ENCODE measurements around the gene LRRTM1.

The LRRTM1 gene, protein sequence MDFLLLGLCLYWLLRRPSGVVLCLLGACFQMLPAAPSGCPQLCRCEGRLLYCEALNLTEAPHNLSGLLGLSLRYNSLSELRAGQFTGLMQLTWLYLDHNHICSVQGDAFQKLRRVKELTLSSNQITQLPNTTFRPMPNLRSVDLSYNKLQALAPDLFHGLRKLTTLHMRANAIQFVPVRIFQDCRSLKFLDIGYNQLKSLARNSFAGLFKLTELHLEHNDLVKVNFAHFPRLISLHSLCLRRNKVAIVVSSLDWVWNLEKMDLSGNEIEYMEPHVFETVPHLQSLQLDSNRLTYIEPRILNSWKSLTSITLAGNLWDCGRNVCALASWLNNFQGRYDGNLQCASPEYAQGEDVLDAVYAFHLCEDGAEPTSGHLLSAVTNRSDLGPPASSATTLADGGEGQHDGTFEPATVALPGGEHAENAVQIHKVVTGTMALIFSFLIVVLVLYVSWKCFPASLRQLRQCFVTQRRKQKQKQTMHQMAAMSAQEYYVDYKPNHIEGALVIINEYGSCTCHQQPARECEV

DNA sequence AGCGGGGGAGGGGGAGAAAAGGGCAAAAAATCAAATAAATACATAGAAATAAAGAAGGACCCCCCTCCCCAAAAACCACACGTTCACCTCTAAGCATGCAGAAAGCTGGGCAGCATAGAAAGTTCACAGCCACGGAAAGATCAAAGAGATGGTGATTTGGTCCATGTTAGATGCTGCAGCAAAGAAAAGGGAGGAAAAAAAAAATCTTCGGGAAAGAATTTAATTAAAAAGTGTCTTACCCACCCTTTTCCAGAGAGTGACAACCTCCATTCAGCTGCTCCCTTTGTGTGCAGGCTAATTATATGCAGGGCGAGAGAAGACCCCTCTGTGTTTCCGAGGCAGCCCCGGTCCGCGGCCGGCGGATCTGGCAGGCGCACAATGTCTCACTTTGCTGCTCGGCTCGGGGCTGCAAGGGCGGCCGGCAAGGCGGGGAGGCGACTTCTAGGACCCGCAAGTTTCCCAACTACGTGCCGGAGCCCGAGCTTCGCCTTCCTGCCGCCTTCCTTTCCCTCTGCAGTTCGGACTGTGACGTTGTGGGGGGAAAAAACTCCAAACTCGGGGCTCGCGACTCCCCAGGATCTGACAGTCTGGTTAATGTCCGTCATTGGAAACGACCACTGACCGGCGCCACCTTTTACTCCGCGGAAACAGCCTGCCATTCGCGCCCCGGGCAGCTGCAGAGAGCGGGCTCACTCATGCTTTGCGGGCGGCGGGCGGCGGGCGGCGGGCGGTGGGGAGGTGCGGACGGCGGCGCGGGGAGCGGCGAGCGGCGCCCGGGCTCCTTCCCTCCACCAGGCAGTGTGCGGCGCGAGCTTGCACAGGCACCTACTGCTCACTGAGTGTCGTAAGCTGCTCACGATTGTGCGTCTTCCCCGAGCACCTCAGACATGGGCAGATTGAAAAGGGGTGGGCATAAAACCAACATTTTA is at the start of gene LRRTM1:
Gene LRRTM1, minus strand, starts transcription at position 844 of the 929 bp plus-strand sequence. CDS start 933 bp downstream, outside the sequence.
- no peak for DNase-seq

DNA sequence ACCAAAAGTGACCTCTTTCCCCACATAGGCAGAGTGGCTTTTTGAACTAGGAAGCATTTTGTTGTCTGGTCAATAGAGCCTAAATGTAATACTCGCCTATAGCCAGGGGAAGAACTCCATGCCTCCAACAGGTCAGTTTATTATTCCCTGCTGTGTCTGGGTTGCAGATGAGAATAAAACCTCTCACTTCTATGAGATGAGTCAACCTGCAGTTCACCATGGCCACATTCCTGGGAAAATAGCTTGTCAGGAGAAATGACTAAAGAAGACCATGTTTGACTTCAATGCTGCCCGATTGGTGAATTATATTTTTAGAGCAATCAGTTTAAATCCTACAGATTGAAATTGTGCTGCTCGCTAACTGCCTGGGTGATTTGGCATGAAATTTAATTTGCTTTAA is 46.7 kb upstream of the LRRTM1 start:
- DNase-seq: no peak

DNA sequence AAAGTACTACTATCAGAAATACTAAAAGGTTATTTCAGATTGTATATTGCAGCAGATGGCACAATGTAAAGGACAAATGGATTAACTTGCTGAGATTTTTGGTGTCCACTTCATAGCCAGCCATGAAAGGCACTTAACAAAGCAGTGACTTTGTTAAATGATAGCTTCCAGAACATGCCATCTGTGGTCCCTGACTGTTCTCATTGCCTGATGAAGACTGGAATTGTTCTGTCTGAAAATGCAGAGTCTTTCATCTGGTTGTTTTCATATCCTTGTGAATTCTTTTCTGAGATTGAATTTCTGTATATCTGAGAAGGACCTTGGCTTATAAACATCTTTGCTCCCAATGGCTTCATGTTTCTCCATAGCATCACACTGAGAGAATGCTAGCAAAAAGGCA is 44.4 kb upstream of the LRRTM1 start:
- DNase-seq: no peak

DNA sequence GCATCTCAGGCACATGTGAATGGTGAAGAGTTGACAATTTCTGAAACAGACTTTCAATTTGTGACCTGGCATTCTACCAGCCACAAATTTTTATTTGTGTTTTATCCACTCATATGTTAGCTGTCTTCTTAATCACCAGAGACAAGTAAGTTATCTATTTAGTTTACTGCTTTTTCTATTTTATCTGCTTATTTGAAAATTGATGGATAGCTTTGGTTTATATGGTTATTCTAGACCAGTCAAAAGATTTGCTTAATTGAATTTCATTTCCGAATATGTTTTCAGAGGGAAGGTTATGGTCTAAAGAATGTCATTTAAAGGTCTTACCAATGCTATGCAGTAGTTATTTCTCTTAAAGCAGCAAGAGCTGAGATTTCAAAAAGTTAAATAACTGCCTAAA is 43.5 kb upstream of the LRRTM1 start:
- no peak for DNase-seq

DNA sequence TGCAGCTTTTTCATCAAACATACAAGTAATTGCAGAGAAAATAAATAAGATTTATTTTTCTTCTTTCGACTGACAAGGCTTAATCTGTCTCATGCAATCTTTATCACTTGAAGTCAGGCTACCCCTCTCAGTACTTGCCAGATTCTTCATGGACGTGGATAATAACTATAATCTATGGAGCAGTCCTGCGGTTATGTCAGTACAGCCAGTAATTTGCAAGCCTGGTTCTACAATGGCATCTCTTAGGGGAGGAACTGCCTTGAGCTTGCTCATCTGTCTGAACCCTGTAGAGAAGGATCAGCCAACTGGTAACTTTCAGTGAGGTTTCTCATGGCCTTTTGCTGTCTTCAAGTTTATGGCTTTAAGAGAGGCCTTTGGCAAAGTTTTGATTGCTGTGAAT is 35.5 kb upstream of the LRRTM1 start:
- DNase-seq: no peak

DNA sequence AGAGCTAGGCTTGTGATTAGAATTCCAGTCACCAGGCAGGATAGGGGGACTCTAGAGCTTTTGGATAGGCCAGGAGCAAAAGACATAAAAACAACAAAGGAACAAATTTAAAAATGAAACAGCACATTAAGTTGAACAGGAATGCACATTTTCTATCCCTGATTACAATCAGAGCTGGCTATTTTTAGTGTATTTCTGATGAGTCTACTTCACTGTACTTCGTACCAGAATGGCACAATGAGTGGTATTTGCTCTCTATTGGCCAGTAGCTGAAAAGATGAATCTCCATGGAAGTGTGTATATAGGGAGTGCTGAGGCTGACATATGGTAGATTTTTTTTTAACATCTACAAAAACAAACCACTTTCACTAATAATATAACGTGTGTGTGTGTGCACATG is 34.2 kb upstream of the LRRTM1 start:
- DNase-seq: no peak

DNA sequence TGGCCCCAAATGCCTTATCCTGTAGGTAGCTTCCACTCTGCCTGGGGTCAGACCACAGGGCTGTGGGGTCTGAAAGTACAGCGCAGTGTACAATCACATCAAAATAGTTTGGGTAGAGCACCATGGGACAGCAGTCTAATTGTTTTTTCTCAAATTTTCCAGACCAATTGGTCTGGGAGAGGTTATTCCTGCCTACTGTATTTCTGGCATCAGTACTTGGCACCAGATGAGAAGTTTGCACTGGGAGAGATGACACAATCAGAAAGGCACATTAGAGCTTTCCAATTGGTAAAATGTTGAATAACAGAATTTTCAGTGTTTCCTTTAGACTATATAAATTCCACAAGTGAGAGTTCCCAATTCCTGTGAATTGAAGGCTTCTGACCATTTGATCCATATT is 30.9 kb upstream of the LRRTM1 start:
- DNase-seq: no peak

DNA sequence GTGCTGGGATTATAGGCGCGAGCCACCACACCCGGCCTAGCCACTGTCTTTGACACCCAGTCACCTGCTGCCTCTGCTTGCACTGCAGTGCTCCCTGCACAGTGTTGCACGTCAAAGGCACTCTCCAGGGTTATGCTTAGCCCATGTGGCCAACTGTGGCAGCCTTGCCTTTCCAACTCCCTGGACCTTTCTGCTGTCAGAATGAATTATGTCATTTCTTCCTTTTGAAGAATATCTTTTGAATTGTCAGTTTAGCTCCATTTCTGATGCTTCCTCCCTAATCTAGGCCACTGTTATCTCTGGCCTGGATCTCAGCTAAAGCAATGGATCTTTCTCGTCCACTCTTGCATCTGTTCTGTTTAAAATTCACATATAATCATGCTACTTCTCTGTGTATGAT is 29.3 kb upstream of the LRRTM1 start:
- DNase-seq: no peak

DNA sequence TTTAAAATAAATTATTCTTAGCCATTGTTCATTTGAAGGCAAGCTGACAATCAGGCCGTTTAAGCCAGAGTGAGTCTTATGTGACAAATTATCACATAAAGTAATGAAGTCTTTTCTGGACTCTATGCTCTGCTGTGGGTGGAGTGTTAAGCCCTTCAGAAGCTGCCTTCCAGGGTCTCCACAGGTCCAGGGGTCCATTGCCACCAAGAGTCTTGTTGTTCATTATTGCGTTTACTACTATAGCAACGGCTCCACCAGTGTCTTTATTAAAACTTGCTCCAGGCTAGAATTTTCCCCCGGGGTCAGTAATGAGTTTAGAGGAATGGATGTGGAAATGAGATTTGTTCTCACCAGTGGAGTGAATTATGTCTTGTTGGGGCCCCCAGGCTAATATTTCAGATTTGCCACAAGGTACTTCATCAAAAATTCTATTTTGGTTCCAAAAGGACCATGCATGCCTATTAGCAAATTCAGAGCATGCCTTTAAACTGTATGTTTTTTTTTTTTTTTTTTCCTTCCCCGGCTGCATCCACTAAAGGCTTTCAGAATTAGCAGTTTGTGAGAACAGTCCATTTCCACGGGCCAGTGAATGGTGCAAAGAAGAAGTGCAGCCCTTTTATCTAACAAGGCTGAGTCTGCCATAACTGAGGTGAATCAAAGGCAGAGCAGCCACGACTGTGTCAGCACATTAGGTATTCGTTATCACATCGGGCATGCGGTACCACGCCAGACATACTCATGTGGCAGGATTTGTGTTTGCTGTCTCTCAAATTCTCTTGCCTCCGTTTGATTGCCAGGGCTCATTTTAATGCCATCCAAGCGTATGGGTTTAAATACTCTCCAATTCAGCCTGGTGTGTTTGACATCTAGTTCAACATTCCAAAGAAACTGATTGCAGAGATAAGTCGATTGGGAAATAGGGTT is 26.2 kb upstream of the LRRTM1 start:
- DNase-seq: no peak

DNA sequence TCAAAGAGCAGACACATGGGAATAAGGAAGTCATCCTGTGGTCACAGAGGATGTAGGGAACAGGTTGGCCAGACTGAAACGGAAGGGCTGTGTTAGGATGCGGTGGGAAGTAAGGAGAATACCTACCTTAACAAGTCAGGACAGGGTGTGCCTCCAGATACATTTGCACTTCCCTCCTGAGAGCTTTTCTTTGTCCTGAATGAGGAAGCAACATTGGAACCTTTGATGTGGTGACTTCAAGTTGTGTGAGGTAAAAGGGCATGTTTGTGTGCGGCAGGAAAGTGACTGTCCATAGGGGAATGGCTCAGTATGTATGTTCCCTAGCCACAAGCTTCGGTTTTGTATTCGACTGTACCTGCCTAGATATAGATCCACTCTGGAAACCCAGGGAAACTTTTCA is 24.9 kb upstream of the LRRTM1 start:
- no peak for DNase-seq

DNA sequence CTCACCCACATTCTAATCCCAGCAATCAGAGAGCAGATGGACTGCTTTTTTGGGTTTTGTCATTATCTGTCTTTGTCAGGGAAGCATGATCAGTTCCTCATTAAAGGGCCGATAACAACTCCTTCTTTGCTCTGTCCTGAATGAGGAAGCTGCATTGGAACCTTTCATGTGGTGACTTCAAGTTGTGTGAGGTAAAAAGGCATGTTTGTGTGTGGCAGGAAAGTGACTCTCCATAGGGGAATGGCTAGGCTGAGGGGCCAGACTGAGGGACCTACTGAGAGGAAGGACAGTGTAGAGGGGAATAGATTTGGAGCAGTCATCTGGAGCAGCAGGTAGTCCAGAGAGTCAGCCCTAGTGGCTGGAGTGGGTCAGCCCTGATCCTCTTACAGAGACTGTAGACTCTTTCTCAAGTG is 23.6 kb upstream of the LRRTM1 start:
- DNase-seq: no peak

DNA sequence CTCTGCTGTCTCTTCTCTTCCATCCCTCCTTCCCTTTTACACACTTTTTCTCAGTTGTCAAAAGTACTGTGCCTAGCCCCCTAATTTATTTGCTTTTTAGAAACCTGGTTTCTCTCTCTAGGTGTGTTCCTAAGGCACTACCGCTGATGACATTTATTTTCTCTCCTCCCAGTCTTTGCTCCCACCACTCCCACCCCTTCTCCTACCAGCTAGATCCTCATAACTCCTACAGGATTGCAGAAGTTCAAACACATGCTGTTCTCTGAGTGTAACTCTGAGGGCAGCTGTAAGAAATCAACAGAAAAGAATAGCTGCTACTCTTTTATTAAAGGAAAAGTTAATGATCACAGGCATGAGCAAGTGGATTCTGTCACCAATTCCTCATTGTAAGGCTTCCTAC is 22.3 kb upstream of the LRRTM1 start:
- no peak for DNase-seq

DNA sequence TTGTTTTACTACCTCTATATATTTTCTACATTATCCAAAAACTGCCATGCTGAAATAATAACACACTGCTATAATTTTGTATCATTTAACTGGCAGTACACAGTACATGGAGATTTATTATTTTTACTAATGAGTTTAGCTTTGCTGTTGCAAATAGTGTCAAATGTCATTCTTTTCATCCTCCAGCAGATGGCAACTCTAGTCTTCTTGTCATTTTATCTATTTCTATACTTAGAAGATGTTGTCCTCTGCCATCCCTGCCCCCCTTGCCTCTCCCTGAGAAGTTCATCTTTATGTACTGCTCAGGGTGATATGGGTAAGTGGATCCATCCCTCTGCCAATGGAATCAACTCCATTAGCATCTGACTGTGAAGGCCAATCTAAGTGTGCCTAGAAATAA is 21.7 kb upstream of the LRRTM1 start:
- no peak for DNase-seq

DNA sequence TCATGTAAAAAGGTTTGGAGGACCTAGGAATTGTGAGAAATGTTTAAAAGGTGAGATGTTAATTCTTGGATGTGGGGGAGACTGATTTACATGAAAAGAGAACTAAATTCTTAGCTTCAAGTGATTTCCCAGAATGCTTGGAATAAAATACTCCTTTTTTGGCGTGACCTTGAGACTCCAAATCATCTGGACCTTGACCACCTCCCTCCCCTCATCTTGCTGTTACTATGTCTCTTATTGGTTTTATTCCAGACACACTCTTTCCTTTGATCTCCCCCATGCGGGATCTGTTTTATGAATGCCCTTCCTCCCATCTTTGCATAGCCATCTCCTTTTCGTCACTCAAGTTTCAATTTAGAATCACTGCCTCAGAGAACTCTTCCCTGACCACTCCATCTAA is 20.0 kb upstream of the LRRTM1 start:
- no peak for DNase-seq

DNA sequence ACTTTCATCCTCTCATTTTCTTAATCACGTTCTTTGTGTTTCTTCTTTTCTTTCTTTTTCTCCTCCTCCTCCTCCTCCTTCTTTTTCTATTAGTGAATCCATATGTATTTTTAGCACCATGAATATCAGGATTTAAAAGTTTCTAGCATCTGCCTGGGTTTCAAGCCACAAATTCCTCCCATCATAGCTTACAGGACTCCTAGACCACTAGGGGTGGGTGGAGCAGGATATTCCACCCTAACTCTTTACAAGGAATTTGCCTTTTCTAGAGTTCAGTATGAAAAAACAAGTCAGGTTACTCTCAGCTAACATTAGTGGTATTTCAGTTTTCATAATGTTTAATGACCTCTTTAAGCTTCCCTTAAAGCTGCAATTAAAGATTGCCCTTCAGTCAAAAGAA is 19.1 kb upstream of the LRRTM1 start:
- DNase-seq: no peak

DNA sequence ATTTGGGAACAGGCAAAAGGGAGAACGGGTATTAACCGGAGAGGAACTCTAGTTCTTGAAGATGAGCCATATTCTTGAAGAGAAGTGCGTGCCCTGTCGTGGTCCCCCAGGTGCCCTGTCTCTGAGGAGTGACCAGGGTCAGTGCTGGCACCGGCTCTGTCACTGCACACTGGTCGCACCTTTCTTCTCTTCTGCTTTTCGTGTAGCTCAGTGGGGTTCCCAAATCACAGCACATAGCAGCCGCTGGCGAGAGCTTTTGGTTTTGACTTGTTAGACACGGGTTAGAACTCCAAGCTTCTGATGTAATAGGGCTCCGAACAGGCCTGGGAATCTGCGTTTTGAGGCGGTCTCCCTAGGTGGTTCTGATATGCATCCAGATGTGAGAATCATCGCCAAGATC is 18.4 kb upstream of the LRRTM1 start:
- DNase-seq: no peak

DNA sequence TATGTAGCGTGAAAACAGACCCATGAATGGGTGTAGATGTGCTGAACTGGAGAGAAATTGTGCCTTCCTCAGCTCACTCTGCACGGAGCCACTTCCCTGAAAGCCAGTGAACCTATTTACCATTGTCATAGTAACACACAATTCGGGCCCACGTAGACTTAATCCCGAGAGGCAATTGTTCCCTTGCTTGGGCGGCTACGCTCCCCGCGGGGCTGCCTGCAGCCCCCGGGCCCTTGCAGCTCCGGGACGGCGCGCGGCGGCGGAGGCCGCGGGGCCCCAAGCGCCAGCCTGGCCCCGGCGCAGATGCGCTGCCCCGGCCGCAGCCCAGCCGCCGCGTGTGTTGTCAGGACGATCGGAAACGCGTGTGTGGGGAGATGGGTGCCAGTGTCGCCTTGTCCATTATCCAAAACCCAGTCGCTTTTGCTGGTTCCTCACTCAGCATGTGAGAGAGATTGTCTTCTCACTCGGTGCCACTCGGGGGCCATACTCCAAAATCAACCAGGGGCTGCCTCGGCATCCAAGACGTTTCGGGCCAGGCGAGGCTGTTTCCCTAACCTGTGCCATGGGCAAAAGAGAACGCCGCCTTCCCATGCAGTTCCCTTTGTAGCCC is 17.9 kb upstream of the LRRTM1 start:
- no peak for DNase-seq

DNA sequence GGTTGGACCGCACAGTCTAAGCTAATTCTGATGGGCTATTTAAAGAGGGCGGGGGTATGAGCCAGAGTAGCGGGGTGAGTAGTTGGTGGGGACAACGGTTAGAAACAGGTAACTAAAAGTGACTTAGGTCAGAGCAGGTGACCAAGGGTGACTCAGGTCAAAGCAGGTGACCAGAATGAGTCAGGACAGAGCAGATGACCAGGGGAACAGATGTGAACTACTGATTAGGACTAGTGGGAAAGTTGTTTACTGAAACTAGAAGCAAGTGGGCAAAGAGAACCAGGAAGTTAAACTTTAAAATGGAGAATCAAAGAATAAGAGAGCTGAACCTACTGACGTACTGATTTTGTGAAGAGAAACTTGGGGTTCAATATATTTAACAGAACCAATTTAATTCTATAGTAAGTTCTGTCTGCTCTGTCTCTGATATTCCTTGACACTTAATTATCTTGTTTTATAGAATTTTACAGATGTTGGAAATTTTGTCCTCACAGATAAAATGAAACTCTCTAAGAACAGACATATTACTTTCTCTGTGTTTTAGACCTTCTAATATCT is 7.8 kb upstream of the LRRTM1 start:
- no peak for DNase-seq

DNA sequence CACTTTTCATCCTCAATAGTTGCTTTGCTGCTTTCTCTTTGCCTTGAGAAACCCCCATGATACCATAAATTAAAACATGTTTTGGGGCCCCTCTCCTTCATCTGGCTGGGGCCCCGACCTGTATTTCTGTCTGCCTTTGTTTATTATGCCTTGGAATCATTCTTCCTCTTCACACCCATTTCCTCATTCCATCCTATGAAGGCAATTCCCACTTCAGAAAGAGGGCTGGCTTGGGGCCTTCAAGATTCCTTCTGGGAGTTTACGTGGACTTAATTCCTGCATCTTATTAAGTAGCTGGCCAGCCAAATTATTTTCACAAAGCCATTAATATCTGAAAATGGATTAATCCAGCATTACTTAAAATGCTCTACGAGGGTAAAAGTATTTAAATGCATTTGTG is 6.8 kb upstream of the LRRTM1 start:
- DNase-seq: no peak

DNA sequence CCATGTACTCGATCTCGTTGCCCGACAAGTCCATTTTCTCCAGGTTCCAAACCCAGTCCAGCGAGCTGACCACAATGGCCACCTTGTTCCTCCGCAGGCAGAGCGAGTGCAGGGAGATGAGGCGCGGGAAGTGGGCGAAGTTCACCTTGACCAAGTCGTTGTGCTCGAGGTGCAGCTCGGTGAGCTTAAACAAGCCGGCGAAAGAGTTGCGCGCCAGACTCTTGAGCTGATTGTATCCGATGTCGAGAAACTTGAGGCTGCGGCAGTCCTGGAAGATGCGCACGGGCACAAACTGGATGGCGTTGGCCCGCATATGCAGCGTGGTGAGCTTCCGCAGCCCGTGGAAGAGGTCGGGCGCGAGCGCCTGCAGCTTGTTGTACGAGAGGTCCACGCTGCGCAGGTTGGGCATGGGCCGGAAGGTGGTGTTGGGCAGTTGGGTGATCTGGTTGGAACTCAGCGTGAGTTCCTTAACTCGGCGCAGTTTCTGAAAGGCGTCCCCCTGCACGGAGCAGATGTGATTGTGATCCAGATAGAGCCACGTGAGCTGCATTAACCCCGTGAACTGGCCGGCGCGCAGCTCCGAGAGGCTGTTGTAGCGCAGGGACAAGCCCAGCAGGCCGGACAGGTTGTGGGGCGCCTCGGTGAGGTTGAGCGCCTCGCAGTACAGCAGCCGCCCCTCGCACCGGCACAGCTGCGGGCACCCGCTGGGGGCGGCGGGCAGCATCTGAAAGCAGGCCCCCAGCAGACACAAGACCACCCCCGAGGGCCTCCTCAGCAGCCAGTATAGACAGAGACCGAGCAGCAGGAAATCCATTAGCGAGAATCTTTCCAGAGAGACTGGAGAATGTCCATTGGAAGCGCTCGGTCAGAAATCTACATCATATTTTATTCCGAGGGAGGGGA is 1.3 kb downstream of the LRRTM1 start:
- no peak for DNase-seq

Measured in 8988T (cell line).